TTC549 (cell line): ENCODE results near the gene PAX2.

ENCODE experiments used
- FAIRE-seq: peaks from 2 replicates; lab custom pipeline; 2012; peaks lifted over from hg19 to GRCh38; lab: Jason Lieb, UNC

PAX2 gene

GRCh38 chr10:100755821-100756220 lies 10.4 kb downstream of the PAX2 start:
- no peak for FAIRE-seq

DNA sequence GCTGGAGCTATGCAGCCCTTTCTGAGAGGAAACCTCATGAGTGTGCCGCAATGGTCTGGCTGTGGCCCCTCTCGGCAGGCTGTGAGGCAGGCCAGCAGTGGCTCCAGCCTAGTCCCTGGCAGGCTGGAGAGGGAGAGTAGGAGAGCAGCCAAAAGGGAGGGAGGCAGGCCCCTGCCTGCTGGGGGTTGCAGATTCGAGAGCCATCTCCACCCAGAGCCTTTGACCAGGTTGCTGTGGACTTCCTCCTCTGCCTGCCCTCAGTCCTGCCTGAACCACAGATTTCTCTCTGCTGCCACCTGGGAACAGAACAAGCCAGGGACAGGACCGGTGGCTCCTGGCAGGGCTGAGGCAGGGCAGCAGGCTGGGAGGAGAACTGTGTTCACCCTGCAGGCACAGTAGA lies 13.9 kb downstream of the PAX2 start:
- no peak for FAIRE-seq

DNA sequence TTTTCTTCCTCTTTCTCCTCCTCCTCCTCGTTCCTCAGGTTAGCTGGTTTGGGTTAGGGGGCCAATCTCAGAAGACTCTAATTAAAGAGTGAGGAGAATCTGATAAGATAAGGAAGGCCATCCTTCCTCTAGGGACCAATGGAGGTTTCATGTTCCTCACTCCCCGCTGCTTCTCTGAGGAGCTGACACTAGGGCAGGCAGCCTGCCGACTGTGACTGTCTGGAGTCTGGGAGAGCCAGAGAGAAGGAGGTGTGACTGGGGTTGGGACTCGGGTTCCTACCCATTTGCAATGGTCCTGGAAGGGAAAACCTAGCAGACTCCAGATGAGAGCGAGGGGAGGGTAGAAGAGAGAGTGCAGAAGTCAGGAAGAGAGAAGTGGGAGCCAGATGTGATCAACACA lies 15.3 kb downstream of the PAX2 start:
- no peak for FAIRE-seq

DNA sequence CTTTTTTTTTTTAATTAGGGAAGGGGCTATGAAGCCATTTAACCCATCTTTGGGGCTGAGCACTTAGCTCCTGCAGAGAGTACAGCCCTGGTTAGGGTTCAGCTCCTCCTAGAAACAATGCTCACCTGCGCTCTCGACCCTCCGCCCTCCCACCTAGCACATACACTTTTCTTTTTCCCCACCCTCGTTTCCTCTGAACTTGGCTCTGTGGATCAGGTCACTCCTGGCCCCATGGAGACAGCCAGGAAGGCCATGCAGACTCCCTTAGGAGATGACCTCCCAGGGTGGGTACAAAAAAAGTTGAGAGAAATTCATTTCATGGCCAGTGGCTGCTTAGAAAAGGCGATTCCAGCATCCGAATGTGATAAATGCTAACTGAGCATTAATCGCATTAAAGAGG lies 15.8 kb downstream of the PAX2 start:
- no peak for FAIRE-seq

GRCh38 chr10:100763043-100763747 lies 17.8 kb downstream of the PAX2 start:
- FAIRE-seq = no peak

DNA sequence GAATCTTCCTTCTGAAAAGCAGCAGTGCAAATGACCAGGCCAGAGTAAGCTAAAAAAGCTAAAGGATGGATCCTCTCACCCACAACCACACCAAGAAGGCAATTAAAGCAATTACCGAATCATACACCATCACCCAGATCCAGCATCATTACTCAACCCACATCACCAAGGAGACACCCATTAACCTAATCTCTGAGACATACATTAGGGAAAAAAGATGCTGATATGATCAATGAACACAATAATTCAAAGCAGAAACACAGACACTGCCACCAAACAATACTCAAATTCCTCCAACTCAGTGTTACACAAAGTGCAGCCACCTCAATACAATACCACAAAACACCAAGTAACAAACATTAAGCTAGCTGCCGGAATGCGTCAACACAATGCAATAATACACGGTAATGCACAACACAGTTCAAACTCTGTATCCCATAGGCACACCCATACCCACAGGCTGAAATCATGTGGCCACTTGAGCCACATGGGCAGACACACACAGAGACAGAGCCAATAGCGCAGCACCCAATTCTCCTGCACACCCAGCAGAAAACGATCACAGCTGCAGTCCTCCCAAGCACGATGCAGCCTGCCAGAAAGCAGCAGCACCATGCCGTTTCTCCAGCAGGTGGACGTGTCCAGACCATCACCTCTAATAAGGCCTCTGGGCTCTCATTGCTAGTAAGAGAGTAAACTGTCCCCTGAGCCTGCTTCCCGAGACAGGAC lies 21.5 kb downstream of the PAX2 start:
- FAIRE-seq = no peak

DNA sequence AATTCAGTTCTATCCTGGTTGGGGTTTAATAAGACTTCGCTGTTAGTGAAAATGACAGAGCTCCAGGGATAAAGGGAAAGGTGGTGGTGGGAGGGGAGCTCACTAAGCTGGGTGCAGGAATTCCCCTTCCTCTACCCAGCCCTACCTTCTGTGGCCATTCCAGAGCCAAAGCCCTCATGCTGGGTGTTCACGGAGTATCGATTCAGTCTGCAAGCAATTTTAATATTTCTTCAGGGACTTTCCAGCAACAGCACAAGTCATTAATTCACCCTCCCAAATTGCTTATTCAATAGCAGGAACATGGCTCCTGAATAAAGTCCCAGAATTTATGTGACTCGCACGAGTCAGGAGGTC lies 22.0 kb downstream of the PAX2 start:
- FAIRE-seq = no peak

- FAIRE-seq = no peak
Observed at GRCh38 chr10:100769481-100769880, 24.1 kb downstream of the PAX2 start.

DNA sequence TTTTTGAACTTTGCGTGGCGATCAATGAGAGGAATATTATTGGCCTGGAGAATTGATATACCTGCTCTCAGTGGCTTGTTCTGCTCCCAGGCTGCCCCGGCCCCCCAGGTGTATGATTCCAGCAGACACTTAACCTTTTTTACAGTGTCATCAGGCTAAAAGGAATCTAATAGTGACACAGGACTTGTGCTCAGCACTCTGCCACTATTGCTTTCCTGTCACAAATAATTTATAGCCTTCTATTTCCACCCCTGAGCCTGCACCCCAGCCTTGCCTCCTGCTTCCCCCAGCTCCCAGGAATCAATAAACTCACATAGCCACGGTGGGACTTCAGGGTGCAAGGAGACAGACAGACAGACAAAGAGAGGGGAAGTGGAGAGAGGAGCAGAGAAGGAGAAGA lies 28.3 kb downstream of the PAX2 start:
- FAIRE-seq = no peak

DNA sequence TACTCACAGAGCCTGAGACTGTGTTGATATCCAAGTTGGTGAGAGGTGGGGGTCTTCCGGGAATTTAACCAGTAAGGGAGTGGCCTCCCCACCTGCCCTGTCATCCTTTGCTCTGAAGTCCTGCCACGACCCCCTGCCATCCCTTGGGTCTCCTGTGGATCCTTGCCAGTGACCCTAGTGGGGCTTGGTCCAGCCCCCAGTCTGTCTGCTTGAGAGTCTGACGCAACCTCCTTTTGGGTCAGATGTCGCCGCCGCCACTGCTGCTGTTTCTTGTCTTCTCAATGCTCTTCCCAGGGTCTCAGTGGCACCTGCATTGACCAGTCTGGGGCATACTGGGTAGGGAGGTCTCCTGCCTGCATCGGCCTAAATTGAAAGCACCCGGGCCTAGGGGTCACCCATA lies 28.8 kb downstream of the PAX2 start:
- no peak for FAIRE-seq

DNA sequence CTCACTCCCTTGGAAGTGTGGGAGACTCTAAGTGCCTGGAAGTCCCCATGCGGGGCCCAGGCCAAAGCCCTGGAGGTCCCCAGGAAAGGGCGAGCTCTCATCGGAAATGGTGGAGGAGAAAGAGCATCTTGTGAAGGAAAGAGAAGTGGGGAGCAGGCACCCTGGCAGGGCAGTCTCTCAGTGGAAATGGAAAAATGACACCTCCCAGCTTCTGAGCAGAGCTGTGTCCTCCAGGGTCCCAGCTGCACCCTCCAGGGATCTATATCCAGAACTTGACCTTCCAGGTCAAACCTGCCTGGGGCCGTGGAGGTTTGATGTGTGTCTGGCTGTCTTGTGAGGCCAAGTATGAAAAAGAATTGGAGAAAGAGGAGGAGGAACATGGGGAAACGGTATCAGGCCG lies 29.5 kb downstream of the PAX2 start:
- FAIRE-seq = no peak

GRCh38 chr10:100775386-100775785 lies 30.0 kb downstream of the PAX2 start:
- no peak for FAIRE-seq

DNA sequence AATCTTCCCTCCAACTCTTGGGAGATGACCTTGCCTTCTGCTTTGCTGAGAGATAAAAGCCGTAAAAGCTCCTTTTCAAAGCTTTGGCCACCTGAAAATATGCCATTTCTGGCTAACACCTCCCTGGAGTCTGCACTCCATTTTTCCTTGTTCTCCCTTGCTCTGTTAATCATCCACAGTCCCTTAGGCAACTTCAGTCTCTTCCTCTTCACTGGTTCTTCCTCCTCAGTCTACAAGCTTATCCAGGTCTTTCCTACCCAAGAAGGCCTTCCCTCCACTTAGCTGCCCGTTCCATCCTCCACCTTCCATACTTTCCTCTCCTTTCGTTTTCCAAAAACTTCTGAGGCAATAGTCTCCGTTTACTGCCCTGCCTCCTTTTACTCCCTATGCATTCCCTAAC lies 30.5 kb downstream of the PAX2 start:
- no peak for FAIRE-seq

DNA sequence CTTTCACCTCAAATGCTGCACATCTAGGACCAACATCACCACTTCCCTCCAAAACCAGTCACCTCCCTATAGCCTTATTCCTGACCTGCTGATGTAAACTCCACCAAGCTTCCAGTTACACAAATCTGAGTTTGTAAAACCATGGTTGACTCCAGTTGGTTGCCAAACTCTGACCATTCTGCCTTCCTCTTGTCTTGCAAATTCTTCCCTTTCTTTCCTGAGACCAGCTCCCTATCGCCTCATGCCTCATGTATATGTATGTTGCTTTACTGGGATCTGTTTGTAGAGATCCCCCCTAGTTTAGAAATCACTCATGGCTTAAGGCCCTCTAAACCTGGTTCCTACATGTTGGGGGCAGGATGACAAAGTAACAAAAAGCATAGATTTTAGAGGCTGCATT lies 31.3 kb downstream of the PAX2 start:
- no peak for FAIRE-seq

DNA sequence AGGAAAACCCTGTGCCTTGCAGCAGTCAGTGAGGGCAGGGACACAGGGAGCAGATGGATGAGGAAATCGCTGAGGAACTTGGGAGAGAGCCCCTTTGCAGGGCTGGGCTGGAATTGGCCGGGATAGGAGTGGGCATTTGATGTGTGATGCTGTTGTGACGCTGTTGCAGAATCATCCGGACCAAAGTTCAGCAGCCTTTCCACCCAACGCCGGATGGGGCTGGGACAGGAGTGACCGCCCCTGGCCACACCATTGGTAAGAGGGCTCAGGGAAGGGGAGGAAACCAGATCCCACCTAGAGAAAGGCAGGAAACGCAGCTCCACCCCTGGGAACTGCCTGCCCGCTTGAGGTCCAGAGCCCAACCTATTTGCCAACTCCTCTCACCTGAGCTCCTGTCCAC lies 33.9 kb downstream of the PAX2 start:
- FAIRE-seq = no peak

DNA sequence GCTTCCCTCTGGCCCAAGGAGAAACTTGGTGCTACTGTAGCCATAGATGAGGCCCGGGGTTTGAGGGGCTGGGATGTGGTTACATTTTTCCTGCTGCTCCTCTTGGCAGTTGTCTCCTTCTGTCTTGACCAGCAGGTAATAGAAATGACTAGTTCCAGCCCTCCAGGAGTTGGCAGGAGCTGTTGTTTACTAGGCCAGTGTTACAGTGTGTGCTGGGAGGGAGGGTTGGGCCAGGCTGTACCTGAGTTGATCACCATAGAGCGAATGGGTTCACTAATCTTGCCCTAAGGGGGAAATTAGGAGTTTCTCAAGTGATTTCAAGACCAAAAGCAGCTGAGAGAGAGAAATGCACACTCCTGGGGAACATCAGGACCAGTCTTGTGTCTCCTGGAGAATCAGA lies 34.9 kb downstream of the PAX2 start:
- FAIRE-seq = no peak

DNA sequence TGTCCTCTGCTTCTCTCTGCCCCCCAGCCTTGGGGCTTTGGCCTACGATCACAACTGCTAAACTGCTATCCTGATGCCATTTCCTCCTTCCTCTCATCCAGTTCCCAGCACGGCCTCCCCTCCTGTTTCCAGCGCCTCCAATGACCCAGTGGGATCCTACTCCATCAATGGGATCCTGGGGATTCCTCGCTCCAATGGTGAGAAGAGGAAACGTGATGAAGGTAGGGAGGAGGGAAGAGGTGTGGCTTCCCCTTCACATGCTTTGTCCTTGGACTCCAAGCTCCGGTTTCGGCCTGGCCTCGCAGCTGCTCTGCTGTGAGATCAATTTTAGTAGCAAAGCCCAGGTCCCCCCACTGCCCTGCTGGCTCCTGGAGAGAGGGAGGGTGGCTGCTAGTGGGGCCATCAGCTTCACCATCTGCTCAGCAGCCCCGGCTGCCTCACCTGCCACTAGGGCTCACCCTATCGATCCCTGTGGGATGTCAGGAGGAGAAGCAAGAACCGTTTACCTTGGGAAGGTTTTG lies 35.8 kb downstream of the PAX2 start:
- no peak for FAIRE-seq

DNA sequence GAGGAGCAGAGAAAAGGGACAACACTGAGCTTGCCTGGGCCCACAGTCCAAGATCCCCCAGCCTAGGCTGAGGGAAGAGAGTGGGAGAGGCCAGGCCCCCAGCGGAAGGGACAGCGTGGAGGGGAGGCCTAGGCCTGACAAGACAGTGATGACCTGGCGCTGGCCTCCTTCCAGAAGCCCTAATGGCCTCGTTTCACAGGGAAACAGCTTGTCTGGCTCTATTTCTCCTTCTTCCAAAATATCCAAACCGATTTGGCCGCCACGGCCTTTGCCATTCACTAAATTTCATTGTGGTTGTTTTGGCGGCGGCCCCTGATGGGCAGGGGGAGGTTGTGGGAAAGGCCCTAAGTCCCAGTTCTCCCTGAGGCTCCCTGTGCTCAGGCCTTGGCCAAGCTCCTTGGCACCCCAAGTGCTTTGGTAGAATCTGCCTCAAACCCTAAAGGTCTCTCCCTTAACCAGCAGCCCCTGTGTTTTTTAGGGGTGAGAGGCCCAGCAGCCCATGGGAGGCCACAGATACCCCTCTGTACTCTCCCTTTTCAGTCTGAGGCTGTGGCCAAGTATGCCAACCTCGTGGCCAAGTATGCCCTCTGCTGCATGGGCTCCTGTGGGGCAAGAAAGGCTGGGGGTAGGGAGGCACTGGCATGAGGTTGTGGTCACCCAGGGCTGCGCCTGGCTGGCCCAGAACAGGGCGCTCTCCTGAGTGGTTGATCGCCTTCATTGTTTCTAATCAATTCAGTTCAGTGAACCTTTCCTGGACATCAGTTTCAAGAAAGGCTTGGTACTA lies 37.3 kb downstream of the PAX2 start:
- FAIRE-seq = no peak

DNA sequence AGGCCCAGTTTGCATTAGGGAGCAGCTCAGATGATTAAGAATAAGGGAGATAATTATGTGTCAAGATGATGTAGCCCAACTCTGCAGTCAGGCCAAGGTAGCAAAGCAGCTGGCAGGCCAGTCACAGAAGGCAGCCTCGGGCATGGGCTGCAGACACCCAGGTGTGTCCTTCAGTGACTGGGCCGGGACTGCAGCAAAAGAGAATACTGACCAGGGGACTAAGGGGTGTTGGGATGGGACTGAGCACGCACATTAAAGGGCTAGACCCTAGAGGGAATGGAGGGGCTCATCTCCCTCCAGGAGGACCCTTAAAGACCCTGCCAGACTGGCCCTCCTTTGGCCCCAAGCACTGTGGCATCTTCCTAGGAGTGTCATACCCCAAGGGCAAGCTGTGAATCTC lies 38.7 kb downstream of the PAX2 start:
- FAIRE-seq = no peak

GRCh38 chr10:100786591-100786990 lies 41.2 kb downstream of the PAX2 start:
- FAIRE-seq = no peak

- FAIRE-seq = no peak
Observed at GRCh38 chr10:100788002-100788903, 42.9 kb downstream of the PAX2 start.

- FAIRE-seq = no peak
Observed at GRCh38 chr10:100790761-100791208, 45.4 kb downstream of the PAX2 start.
